GM19099 (cell line): Measurements from ENCODE around the gene BICD1.
A peak's percentile ranks its signal among the peaks of the same experiment; 100 is the strongest.

Experiments
- POLR2A ChIP-seq: IDR thresholded peaks from 3 replicates; pipeline ENCODE4 v1.6.1; 2011; ENCODE audit warnings: low read depth; ENCODE audit not compliant: insufficient read length; ENCODE audit errors: extremely low read depth

The BICD1 gene

GRCh38 chr12:32266756-32267155 is 160.1 kb downstream of the BICD1 start:
- no peak for TF ChIP-seq POLR2A

DNA sequence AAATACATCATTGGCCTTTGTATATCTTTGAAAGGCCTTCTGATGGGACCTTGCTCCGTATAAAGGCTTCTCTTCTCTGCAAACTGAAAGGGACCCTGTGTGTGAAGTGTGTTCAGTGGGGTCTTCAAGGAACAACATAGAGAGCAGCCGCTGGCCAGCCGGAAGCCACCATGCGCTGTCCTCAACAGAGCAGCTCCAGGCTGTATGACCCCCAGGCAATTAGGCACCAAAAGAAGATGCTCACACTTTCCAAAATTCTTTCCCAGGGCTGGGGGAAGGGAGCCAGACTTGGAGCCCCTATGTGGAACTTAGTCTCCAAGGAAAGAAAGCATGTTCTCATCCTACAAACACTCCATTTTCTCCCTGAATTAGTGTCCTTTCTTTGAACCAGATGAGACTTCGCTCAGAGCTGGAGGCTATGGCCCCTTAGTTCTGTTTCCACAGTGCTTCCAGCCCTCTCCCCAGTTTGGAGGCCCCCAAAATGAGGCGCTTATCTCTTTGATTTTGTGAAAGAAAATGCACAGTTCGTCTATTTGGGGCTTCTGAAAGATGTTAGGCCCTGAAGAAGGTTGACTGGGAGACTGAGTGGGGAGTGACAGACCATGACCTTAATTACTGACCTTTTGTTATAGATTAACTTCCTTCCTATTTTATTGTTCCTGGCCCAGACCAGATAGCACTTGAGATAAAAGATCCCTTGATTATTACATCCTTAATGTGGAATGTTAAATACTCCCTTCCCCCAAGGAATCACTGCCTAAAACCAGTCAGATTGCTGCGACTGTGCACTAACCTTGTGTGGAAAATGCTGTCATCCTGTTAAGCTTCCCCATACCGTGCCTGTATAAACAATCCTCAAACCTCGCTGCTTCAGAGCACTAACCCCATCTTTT is 164.4 kb downstream of the BICD1 start:
- TF ChIP-seq POLR2A = no peak

DNA sequence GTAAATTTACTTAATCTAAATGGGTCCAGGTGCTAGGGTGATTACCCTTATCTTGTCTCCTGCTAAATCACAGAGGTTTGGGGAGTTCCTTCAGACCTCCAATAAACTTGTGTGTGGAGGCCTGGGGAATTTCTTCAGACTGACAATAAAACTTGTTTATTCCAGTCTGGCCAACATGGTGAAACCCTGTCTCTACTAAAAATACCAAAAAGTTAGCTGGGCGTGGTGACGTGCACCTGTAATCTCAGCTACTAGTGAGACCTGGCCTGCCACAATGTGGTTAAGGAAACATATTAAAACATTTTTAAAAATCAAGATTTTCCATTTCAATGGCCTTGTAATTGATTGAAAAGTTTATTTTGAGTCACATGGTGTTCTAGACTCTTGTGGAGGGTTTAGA is 165.8 kb downstream of the BICD1 start:
- no peak for TF ChIP-seq POLR2A

- TF ChIP-seq POLR2A = no peak
Observed at GRCh38 chr12:32273063-32273522, 166.4 kb downstream of the BICD1 start.

DNA sequence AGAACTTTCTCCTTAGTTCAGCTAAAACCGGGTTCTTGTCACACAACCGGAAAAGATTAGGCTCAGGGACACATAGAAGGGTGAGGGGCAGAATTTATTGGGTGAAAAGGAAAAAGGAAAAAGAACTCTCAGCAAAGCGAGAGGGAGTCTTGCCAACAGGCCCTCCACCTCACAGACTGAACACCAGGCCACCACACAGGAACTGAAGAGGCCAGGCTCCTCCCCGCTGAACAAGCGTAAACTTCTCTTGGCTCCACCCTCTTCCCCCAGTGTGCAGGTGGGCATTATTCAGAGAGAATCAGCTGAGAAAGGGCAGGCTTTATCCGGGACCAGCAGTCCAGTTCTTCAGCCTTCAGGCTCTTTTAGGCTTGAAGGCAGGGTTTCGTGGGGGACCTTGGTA is 167.1 kb downstream of the BICD1 start:
- peak; percentile 88 for TF ChIP-seq POLR2A

- no peak for TF ChIP-seq POLR2A
Observed at GRCh38 chr12:32274665-32275064, 168.0 kb downstream of the BICD1 start.

DNA sequence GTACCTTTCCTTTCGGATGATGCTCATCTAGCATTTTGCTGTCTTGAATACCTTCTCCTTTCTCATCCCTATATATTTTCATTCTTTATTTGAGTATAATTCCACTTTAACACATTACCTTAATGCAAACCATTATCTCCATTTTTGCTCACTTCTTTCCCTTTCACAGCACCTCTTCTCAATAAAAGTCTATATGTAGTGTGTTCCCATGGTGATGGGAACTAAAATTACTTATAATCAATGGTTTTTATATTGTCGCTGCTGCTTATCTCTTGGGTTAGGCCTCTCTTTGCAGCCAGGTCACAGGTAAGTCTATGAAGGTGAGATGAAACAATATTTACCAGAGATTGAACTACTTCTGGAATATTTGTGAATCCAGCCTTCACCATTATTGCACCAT is 171.1 kb downstream of the BICD1 start:
- no peak for TF ChIP-seq POLR2A

- no peak for TF ChIP-seq POLR2A
Observed at GRCh38 chr12:32281098-32281497, 174.5 kb downstream of the BICD1 start.

DNA sequence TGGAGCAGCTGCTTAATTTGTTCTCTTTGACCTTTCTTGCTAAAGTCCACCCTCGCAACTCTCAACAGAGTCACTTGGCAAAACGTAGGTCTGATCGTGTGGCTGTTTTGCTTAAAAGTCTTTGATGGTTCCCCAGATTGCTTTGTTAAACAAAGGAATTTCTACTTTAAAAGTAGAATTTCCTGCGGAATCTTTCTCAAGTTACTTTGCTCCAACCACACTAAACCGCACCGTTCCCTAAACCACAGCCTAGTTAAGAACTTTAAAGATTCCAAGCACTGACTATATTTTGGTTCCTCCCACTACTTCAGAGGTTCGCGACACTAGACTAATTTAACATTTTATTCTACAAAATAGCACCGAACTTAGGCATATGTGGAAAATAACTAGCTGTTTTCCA is 177.9 kb downstream of the BICD1 start:
- no peak for TF ChIP-seq POLR2A

- no peak for TF ChIP-seq POLR2A
Observed at GRCh38 chr12:32285021-32285420, 178.4 kb downstream of the BICD1 start.

- no peak for TF ChIP-seq POLR2A
Observed at GRCh38 chr12:32285489-32285888, 178.8 kb downstream of the BICD1 start.

- no peak for TF ChIP-seq POLR2A
Observed at GRCh38 chr12:32290411-32290810, 183.8 kb downstream of the BICD1 start.

DNA sequence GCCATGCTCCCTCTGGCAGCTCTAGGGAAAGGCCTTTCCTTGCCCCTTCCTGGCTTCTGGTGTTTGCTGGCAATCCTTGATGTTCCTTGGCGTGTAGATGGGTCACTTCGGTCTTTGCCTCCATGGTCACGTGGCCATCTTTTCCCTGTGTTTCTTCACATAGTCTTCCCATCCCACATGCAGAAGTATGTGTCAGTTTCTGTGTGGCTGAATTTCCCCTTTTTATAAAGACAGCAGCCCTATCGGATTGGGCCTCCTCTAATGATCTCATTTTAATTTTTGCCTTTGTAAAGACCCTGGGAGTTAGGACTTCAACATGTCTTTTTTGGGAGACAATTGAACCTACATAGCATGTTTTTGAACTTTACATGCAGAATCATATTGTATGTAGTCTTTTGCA is 185.5 kb downstream of the BICD1 start:
- TF ChIP-seq POLR2A = no peak

DNA sequence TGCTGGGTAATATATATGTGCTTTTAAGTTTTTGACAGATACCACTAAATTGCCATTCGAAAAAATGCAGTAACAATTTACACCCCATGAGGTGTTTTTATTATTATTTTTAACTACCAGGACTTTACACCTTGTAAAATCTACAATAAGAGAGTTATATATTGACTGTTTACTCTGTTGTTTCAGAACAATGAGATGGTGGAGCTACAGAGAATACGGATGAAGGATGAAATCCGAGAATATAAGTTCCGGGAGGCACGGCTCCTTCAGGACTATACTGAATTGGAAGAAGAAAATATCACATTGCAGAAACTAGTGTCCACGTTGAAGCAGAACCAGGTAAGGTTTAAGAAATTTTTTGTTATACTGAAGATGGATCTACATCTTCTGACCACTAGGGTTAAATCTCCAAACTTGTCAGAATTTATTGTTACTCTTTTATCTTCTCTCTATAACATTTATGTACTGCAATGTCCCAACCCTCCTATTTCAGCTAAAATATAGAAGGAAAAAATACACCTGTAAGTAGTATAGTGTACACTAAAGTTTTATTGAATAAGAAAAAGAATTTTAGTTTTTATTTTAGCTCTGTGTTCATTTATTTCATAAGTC is 187.3 kb downstream of the BICD1 start:
- no peak for TF ChIP-seq POLR2A

DNA sequence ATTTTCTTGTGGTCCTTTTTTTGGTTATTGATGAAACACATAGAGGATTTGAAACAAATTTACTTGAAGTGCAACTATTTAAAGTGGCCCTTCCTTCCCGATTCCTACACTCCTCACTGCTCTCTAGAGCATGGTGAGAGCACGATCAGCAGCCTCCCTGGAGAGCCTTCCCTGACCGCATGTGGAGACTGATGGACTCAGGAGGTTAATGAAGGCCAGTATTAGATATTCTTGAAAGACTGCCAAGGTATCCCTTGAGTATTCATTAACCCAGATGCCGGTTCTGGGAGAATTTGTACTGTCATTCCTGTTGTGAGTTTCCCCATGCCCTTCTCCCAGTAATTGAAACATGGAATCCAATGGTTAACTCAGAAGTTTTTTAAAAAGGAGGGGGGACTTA is 189.9 kb downstream of the BICD1 start:
- TF ChIP-seq POLR2A = no peak

GRCh38 chr12:32298917-32299316 is 192.3 kb downstream of the BICD1 start:
- no peak for TF ChIP-seq POLR2A
